Mesendoderm (in vitro differentiated cells): Measurements from ENCODE around the gene DPT.

ENCODE experiments used
- DNase-seq: peaks from one replicate; pipeline ENCODE4 v3.0.0; 2013
- H2AK5ac ChIP-seq: 2 replicates; pipeline ENCODE4 v1.6.1; 2013; ENCODE audit warnings: low read length, inconsistent platforms
- H2BK120ac ChIP-seq: 2 replicates; pipeline ENCODE4 v1.6.1; 2013; ENCODE audit warnings: low read depth, mild to moderate bottlenecking, low read length, moderate library complexity, mixed read lengths
- H2BK15ac ChIP-seq: replicated peaks from 2 replicates; pipeline ENCODE4 v1.6.1; 2013; ENCODE audit warnings: low read depth, mild to moderate bottlenecking, moderate library complexity
- H2BK5ac ChIP-seq: 2 replicates; pipeline ENCODE4 v1.6.1; 2013; ENCODE audit warnings: low read length, inconsistent platforms
- H3K18ac ChIP-seq: 2 replicates; pipeline ENCODE4 v1.6.1; 2013; ENCODE audit warnings: mild to moderate bottlenecking, low read length, mixed read lengths
- H3K23ac ChIP-seq: one replicate; pipeline ENCODE4 v1.6.1; 2013; ENCODE audit warnings: low read length
- H3K27ac ChIP-seq: 2 replicates; pipeline ENCODE4 v1.5.1; 2013; ENCODE audit warnings: low read depth, mild to moderate bottlenecking, inconsistent platforms, low read length, moderate library complexity
- H3K27me3 ChIP-seq: 2 replicates; pipeline ENCODE4 v1.6.1; 2013; ENCODE audit warnings: low read length, control low read depth, mild to moderate bottlenecking, inconsistent platforms; ENCODE audit not compliant: insufficient read depth, poor library complexity
- H3K36me3 ChIP-seq: 2 replicates; pipeline ENCODE4 v1.6.1; 2013; ENCODE audit warnings: low read length, inconsistent platforms; ENCODE audit not compliant: control insufficient read depth, insufficient read depth
- H3K4ac ChIP-seq: one replicate; pipeline ENCODE4 v1.6.1; 2013; ENCODE audit warnings: low read depth, mild to moderate bottlenecking, low read length, moderate library complexity
- H3K4me1 ChIP-seq: 2 replicates; pipeline ENCODE4 v1.6.1; 2013; ENCODE audit warnings: low read depth, low read length, inconsistent platforms; ENCODE audit not compliant: control insufficient read depth
- H3K4me2 ChIP-seq: 2 replicates; pipeline ENCODE4 v1.6.1; 2013; ENCODE audit warnings: low read length
- H3K4me3 ChIP-seq: 2 replicates; pipeline ENCODE4 v1.5.1; 2013; ENCODE audit warnings: mild to moderate bottlenecking, low read length
- H3K56ac ChIP-seq: one replicate; pipeline ENCODE4 v1.6.1; 2013; ENCODE audit warnings: low read length
- H3K79me1 ChIP-seq: 2 replicates; pipeline ENCODE4 v1.6.1; 2013; ENCODE audit warnings: low read length, inconsistent platforms
- H3K79me2 ChIP-seq: 2 replicates; pipeline ENCODE4 v1.6.1; 2013; ENCODE audit warnings: mild to moderate bottlenecking, low read length; ENCODE audit not compliant: control insufficient read depth, insufficient read depth
- H3K9ac ChIP-seq: 2 replicates; pipeline ENCODE4 v1.6.1; 2013; ENCODE audit warnings: low read length, inconsistent platforms
- H4K5ac ChIP-seq: one replicate; pipeline ENCODE4 v1.6.1; 2013; ENCODE audit warnings: low read length
- H4K8ac ChIP-seq: one replicate; pipeline ENCODE4 v1.6.1; 2013; ENCODE audit warnings: low read depth, mild to moderate bottlenecking, control low read depth, low read length, moderate library complexity
- WGBS: extraction: QIAGEN DNeasy Blood & Tissue Kit; methylation state at CpG from one replicate; pipeline ENCODE4 v1.1.7; 2013; ENCODE audit warnings: low lambda C conversion rate, missing lambda C conversion rate; ENCODE audit not compliant: insufficient coverage; ENCODE audit errors: extremely low coverage; 5-methylcytosine and 5-hydroxymethylcytosine counted together

Gene DPT

DNA sequence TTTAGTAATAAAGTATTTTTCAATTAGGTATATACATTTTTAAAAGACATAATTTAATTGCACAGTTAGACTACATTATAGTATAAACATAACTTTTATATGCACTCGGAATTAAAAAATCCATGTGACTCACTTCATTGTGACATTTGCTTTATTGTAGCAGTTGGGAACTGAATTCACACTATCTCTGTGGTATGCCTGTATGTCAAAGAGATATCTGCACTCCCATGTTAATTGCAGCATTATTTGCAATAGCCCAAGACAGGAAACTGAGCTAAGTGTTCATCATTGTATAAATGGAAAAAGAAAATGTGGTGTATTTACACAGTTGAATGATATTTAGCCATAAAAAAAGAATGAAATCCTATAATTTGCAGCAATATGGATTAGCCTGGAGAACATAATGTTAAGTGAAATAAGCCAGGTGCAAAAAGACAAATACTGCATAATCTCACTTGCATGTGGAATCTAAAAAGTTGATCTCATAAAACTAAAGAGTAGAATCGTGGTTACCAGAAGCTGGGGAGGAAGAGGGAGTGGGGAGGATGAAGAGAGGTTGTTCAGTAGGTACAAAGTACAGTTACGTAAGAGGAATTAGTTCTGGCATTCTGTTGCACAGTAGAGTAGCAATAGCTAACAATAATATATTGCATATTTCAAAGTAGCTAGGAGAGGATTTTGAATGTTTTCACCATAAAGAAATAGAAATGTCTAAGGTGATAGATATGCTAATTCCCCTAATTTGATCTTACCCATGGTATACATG, 64.8 kb downstream of the DPT start:
- H3K56ac ChIP-seq: no peak overlapping the region
- H3K4ac ChIP-seq: no peak overlapping the region
- no peak overlapping the region for H3K4me2 ChIP-seq
- H2BK15ac ChIP-seq: no peak overlapping the region
- H3K27me3 ChIP-seq: no peaks in the 10 kb centered on the region
- H2BK120ac ChIP-seq: no peak overlapping the region
- H3K9ac ChIP-seq: no peak overlapping the region
- H4K8ac ChIP-seq: no peak overlapping the region
- H3K79me1 ChIP-seq: no peaks in the 10 kb centered on the region
- no peak overlapping the region for H3K27ac ChIP-seq
- no peak overlapping the region for H4K5ac ChIP-seq
- DNase-seq: no peak
- H3K4me3 ChIP-seq: no peak overlapping the region
- no peaks in the 10 kb centered on the region for H3K4me1 ChIP-seq
- H3K36me3 ChIP-seq: no peaks in the 10 kb centered on the region
- WGBS: no CpG with 5 or more reads among the region's 3 CpGs
- no peak overlapping the region for H3K23ac ChIP-seq
- no peak overlapping the region for H3K18ac ChIP-seq
- H2AK5ac ChIP-seq: no peak overlapping the region
- H3K79me2 ChIP-seq: no peaks in the 10 kb centered on the region
- no peak overlapping the region for H2BK5ac ChIP-seq

DNA sequence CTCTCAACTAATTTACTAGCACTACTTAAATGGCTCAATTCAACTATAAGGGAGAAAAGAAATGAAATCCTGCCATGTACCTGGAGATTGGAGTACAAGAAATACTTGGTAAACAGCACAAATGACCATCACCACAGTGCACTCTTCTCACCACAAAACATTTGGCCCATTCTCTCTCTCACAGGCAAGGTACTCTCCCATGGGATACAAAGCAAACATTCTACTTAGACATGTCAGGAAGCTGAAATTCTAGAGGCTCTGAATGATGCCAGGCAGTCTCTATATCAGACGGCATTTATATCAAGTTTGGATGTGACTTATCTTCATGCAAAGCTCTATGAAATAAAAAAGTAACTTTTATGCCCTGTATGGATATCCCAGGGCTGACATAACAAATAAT, 72.5 kb downstream of the DPT start:
- no peak overlapping the region for H3K4me3 ChIP-seq
- H3K56ac ChIP-seq: no peak overlapping the region
- no peaks in the 10 kb centered on the region for H3K79me1 ChIP-seq
- no peaks in the 10 kb centered on the region for H3K36me3 ChIP-seq
- H3K4ac ChIP-seq: no peak overlapping the region
- H3K9ac ChIP-seq: no peak overlapping the region
- WGBS: no CpG with 5 or more reads among the region's 1 CpG
- H2BK5ac ChIP-seq: no peak overlapping the region
- no peak overlapping the region for H3K4me2 ChIP-seq
- no peak overlapping the region for H4K8ac ChIP-seq
- no peak overlapping the region for H2BK15ac ChIP-seq
- no peak overlapping the region for H4K5ac ChIP-seq
- H3K27me3 ChIP-seq: no peaks in the 10 kb centered on the region
- no peak overlapping the region for H2AK5ac ChIP-seq
- no peaks in the 10 kb centered on the region for H3K4me1 ChIP-seq
- H3K79me2 ChIP-seq: no peaks in the 10 kb centered on the region
- H2BK120ac ChIP-seq: no peak overlapping the region
- no peak for DNase-seq
- H3K27ac ChIP-seq: no peak overlapping the region
- no peak overlapping the region for H3K18ac ChIP-seq
- no peak overlapping the region for H3K23ac ChIP-seq

DNA sequence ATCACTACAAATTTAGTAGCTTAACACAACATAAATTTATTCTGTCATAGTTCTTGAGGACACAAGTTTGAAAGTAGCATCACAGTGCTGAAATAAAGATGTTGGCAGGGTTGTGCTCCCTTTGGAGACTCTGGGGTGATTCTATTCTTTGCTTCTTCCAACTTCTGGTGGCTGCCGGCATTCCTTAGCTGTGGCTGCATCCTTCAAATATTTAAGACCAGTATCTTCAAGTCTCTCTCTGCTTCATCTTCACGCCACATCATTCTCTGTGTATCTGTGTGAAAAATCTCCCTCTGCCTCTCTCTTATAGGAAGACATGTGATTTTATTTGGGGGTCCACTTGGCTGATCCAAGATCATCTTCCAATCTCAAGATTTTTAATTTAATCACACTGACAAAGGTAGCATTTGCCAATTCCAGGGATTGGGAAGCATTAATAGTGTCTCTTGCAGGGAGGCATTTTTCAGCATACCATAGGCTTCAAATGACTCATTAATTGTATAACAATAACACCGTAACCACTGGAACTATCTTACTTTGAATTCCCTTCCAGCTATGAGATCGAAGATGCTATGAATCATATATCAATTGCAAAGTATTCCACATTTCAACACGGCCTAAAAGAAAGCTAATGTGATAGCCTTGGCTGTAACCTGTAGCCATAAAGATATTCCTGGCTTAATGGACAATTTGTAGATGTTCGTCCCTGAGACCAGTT, 74.6 kb downstream of the DPT start:
- no peak overlapping the region for H2AK5ac ChIP-seq
- no CpG with 5 or more reads among the region's 6 CpGs for WGBS
- H3K4me3 ChIP-seq: no peak overlapping the region
- H3K9ac ChIP-seq: no peak overlapping the region
- no peak overlapping the region for H2BK120ac ChIP-seq
- DNase-seq: peak; percentile 11
- H3K18ac ChIP-seq: no peak overlapping the region
- H2BK5ac ChIP-seq: no peak overlapping the region
- no peaks in the 10 kb centered on the region for H3K79me1 ChIP-seq
- no peak overlapping the region for H3K23ac ChIP-seq
- H3K4me1 ChIP-seq: no peaks in the 10 kb centered on the region
- H3K4me2 ChIP-seq: no peak overlapping the region
- no peaks in the 10 kb centered on the region for H3K36me3 ChIP-seq
- no peaks in the 10 kb centered on the region for H3K27me3 ChIP-seq
- H4K5ac ChIP-seq: no peak overlapping the region
- H3K4ac ChIP-seq: no peak overlapping the region
- H3K79me2 ChIP-seq: no peaks in the 10 kb centered on the region
- no peak overlapping the region for H3K27ac ChIP-seq
- no peak overlapping the region for H3K56ac ChIP-seq
- no peak overlapping the region for H4K8ac ChIP-seq
- no peak overlapping the region for H2BK15ac ChIP-seq

DNA sequence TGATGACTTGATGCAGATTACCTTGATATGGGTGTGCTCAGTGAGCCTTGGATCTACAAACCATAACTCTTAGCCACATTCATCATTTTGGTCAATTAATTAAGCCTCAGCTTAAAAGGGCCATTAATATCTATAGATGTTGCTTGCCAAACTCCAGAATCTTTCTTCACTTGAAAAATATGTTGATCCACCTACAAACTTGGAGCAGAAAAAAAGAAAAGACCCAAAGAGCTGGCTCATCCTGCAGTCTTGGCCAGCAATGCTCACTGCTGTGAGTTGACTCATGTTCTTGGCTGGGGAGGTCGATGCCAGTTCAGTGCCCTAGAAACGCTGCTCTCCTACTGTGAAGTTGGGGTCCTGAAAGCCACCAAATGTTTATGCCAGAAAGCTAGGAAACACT, 75.4 kb downstream of the DPT start:
- no peak overlapping the region for H3K23ac ChIP-seq
- H3K4ac ChIP-seq: no peak overlapping the region

DNA sequence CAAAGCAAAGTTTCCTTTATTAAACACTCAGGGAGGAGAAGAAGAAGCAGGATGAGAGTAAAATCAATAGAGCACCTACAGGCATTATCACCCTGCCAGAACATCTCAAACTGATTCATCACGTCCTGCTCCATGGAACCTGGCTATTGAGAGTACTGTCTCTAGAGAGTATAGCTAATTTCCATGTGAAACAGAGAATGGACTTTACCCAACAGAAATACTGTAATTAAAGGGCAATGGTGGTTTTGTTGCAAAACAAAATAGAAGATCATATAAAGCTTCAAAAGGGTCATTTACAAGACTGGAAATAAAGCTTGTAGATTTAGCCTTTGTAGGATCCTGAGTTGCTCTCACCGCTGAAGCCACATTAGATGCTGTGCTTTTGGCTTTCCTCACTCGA, 83.3 kb downstream of the DPT start:
- Histone ChIP-seq H3K27ac (no peak overlapping the region), H3K23ac (no peak overlapping the region), H2BK5ac (no peak overlapping the region), H3K4me1 (no peaks in the 10 kb centered on the region), H3K27me3 (no peaks in the 10 kb centered on the region), H3K36me3 (no peaks in the 10 kb centered on the region), H3K79me1 (no peaks in the 10 kb centered on the region), H3K18ac (no peak overlapping the region), H3K9ac (no peak overlapping the region), H4K8ac (no peak overlapping the region), H2BK15ac (no peak overlapping the region), H4K5ac (no peak overlapping the region), H3K56ac (no peak overlapping the region), H3K4me3 (no peak overlapping the region), H3K4ac (no peak overlapping the region), H3K4me2 (no peak overlapping the region), H2AK5ac (no peak overlapping the region), H2BK120ac (no peak overlapping the region), H3K79me2 (no peaks in the 10 kb centered on the region)
- DNase-seq: no peak
- WGBS: no CpG with 5 or more reads among the region's 3 CpGs

More for the DNA sequence above, 75.4 kb downstream of the DPT start:
- Histone ChIP-seq H2BK15ac (no peak overlapping the region), H3K56ac (no peak overlapping the region), H2BK5ac (no peak overlapping the region), H4K8ac (no peak overlapping the region), H3K36me3 (no peaks in the 10 kb centered on the region), H3K79me1 (no peaks in the 10 kb centered on the region), H3K79me2 (no peaks in the 10 kb centered on the region), H3K9ac (no peak overlapping the region), H2AK5ac (no peak overlapping the region), H3K4me2 (no peak overlapping the region), H3K18ac (no peak overlapping the region), H4K5ac (no peak overlapping the region), H2BK120ac (no peak overlapping the region), H3K4me3 (no peak overlapping the region), H3K27me3 (no peaks in the 10 kb centered on the region), H3K4me1 (no peaks in the 10 kb centered on the region), H3K27ac (no peak overlapping the region)
- no CpG with 5 or more reads among the region's 2 CpGs for WGBS
- no peak for DNase-seq
